HG03460 (cell line): ENCODE results near the gene MVB12B.

ENCODE experiments used
- ATAC-seq: cut with Tn5 transposase; IDR thresholded peaks from one replicate; pipeline ENCODE4 v1.9.1; 2021; ENCODE audit not compliant: unreplicated experiment

Gene MVB12B

GRCh38 chr9:126329476-126330275, 3.0 kb downstream of the MVB12B start:
- no peak for ATAC-seq

GRCh38 chr9:126330536-126330935, 3.9 kb downstream of the MVB12B start:
- ATAC-seq = no peak

GRCh38 chr9:126331964-126332748, 5.5 kb downstream of the MVB12B start:
- ATAC-seq = no peak

GRCh38 chr9:126334721-126335621, 8.3 kb downstream of the MVB12B start:
- ATAC-seq = no peak

- ATAC-seq = no peak
These were observed 9.5 kb downstream of the MVB12B start for GRCh38 chr9:126335837-126336735.

- no peak for ATAC-seq
These were observed 10.2 kb downstream of the MVB12B start for GRCh38 chr9:126336736-126337325.

- no peak for ATAC-seq
These were observed 11.2 kb downstream of the MVB12B start for GRCh38 chr9:126337729-126338372.

- ATAC-seq = no peak
These were observed 12.3 kb downstream of the MVB12B start for GRCh38 chr9:126338945-126339344.

- ATAC-seq = no peak
These were observed 14.8 kb downstream of the MVB12B start for GRCh38 chr9:126341426-126341825.

- no peak for ATAC-seq
These were observed 15.3 kb downstream of the MVB12B start for GRCh38 chr9:126341902-126342301.

GRCh38 chr9:126342621-126343031, 16.0 kb downstream of the MVB12B start:
- ATAC-seq = no peak

GRCh38 chr9:126343271-126343700, 16.7 kb downstream of the MVB12B start:
- ATAC-seq = no peak

GRCh38 chr9:126346031-126346430, 19.4 kb downstream of the MVB12B start:
- ATAC-seq = no peak

- no peak for ATAC-seq
These were observed 20.5 kb downstream of the MVB12B start for GRCh38 chr9:126347093-126347492.

GRCh38 chr9:126347911-126348760, 21.5 kb downstream of the MVB12B start:
- no peak for ATAC-seq

GRCh38 chr9:126348911-126349550, 22.4 kb downstream of the MVB12B start:
- ATAC-seq = no peak

- no peak for ATAC-seq
These were observed 28.5 kb downstream of the MVB12B start for GRCh38 chr9:126354887-126355770.
